Stomach (tissue), 4 donors: Measurements from ENCODE around the gene ELF5.

Experiments used
- POLR2A ChIP-seq, 4 donors: fragments of 450-650 bp; IDR thresholded peaks; one replicate each; pipeline ENCODE4 v1.6.1; 2016; ENCODE audit warnings: antibody characterized with exemption in 4 of 4, control low read depth in 2 of 4, mild to moderate bottlenecking in 1 of 4, moderate library complexity in 1 of 4
- POLR2AphosphoS5 ChIP-seq, 3 donors: sonication (generic); formaldehyde crosslinking; IDR thresholded peaks; one replicate each; pipeline ENCODE4 v1.6.1; 2016; ENCODE audit warnings: antibody characterized with exemption in 3 of 3

GRCh38 chr11:34443136-34443535, 70.5 kb downstream of the ELF5 start:
- TF ChIP-seq POLR2AphosphoS5 (IDR thresholded peaks at IDR 0.05), result no peak
- no peak for TF ChIP-seq POLR2A (IDR thresholded peaks at IDR 0.05)
